ENCODE results near the gene PLCXD1.
A peak's percentile ranks its signal among the peaks of the same experiment; 100 is the strongest.
"Not testable (repeated sequence)": the region's sequence is repeated elsewhere in the genome, so short reads cannot be mapped to it uniquely, and the experiment has no call there.

The PLCXD1 gene

DNA sequence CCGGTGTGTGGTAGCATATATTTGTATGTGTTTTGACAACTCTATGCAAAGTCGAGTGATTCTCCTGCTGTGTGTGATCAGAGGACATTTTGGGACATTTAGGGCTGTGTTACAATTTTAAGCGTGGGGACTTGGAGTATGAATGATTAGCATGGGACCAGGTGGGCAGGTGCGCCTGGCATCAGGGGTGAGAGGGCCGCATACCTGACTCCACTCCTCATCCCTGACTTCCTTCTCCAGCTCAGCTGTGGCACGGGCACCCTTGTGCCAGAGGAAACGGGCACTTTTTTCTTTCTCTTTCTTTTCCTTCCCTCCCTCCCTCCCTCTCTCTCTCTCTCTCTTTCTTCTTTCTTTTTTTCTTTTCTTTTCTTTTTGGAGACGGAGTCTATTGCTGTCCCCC is 15.7 kb upstream of the PLCXD1 start:
- Histone ChIP-seq H3K27ac (ENCODE audit: low read depth, low read length) (no peak overlapping the region), H3K9me3 (ENCODE audit: low read length) (no peaks in the 10 kb centered on the region), H3K9ac (ENCODE audit: low read length) (no peak overlapping the region), H3K36me3 (ENCODE audit: insufficient read depth, low read length) (no peaks in the 10 kb centered on the region), H3K4me3 (ENCODE audit: low read depth in 1 of 2, low read length in 2 of 2) (no peak overlapping the region), H3K4me1 (ENCODE audit: insufficient read depth, low read length) (no peaks in the 10 kb centered on the region), H3K27me3 (ENCODE audit: control insufficient read depth in 1 of 2, insufficient read depth in 2 of 2, low read length in 2 of 2) (no peaks in the 10 kb centered on the region)

DNA sequence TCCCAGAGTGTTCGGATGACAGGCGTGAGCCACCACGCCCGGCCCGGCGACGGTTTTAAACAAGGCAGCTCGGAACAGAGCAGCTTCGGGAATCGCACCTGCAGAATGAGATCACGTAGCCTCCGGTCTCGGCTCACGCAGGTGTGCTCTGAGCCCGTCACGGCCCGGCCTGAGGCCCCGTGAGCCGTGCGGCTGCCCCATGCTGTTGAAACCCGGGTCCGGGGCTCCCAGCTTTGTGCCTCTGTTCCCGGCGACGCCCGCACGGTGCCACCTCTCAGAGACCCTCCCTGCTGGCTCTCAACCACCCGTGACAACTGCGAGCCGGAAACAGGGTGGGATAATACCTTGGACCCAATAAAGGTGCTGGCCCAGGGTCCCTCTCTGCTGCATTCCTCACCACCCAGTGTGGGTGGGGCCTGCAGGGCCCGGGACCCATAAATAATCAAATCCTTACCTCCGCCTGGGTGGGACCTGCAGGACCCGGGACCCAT is 13.4 kb upstream of the PLCXD1 start:
- H3K36me3 ChIP-seq (ENCODE audit: insufficient read depth, low read length), result no peaks in the 10 kb centered on the region
- no peak overlapping the region for H3K9ac ChIP-seq (ENCODE audit: low read length)
- H3K9me3 ChIP-seq (ENCODE audit: low read length), result no peaks in the 10 kb centered on the region
- H3K4me1 ChIP-seq (ENCODE audit: insufficient read depth, low read length), result no peaks in the 10 kb centered on the region
- no peak overlapping the region for H3K4me3 ChIP-seq (ENCODE audit: low read depth in 1 of 2, low read length in 2 of 2)
- H3K27me3 ChIP-seq (ENCODE audit: control insufficient read depth in 1 of 2, insufficient read depth in 2 of 2, low read length in 2 of 2), result no peaks in the 10 kb centered on the region
- H3K27ac ChIP-seq (ENCODE audit: low read depth, low read length), result no peak overlapping the region

DNA sequence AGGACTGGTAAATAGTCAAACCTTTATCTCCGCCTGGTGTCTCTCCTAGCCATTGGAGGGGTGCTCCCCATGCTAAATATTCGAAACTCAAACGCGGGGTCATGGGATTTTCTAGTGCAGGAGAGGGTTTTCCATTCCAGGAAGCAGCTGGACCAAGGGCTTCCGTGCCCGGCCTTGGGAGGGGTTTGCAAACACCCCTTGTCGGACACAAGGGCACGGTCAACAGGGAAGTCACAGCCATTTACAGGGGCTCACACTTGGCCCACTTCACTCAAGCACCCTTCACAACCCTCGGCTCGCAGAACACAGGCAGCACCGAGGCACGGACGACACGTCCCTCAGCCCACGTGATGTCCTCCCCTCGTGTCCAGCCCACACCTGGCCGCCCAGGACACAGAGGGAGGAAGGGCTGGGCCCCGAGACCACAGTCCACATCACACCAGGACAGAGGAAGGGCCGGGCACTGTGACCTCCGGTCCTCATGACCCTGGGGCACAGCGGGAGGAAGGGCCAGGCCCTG is 10.3 kb upstream of the PLCXD1 start:
- H3K4me1 ChIP-seq (ENCODE audit: insufficient read depth, low read length), result peaks cover under 1% of the 10 kb centered on the region
- H3K36me3 ChIP-seq (ENCODE audit: insufficient read depth, low read length), result no peaks in the 10 kb centered on the region
- H3K27ac ChIP-seq (ENCODE audit: low read depth, low read length), result no peak overlapping the region
- peaks cover 0 to 5% of the 10 kb centered on the region in 2 donors for H3K27me3 ChIP-seq (ENCODE audit: control insufficient read depth in 1 of 2, insufficient read depth in 2 of 2, low read length in 2 of 2)
- H3K9me3 ChIP-seq (ENCODE audit: low read length), result no peaks in the 10 kb centered on the region
- H3K9ac ChIP-seq (ENCODE audit: low read length), result no peak overlapping the region
- no peak overlapping the region for H3K4me3 ChIP-seq (ENCODE audit: low read depth in 1 of 2, low read length in 2 of 2)

DNA sequence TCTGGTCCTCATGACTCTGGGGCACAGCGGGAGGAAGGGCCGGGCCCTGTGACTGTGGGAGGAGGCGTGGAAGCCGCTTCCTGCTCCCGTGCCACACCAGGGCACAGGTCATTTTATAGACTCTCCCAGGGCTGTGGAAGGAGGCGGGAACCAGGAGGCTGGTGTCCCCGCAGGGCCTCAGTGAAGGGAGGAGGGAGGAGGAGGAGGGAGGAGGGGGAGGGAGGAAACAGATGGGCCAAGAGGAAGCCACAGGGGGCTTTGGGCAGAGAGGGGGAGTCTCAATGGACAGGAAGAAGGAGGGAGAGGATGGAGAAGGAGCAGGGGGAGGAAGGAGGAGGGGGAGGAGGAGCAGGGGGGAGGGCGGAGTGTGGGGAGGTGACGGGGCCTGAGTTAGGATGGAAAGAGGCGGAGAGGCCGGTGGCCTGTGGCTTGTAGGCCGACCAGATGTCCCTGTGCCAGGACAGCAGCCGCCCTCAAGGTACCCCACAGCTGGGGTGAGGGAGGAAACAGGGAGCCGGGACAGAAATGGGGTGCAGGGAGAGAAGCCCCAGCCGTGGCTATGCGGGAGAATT is 6.2 kb upstream of the PLCXD1 start:
- no peak overlapping the region for H3K27ac ChIP-seq (ENCODE audit: low read depth, low read length)

GRCh38 chrX:275476-275966 is 5.7 kb upstream of the PLCXD1 start:
- H3K9ac ChIP-seq (ENCODE audit: low read length), result no peak overlapping the region
- H3K27ac ChIP-seq (ENCODE audit: low read depth, low read length), result no peak overlapping the region
- peaks cover 10% of the 10 kb centered on the region for H3K4me1 ChIP-seq (ENCODE audit: insufficient read depth, low read length)
- H3K9me3 ChIP-seq (ENCODE audit: low read length), result no peaks in the 10 kb centered on the region
- H3K4me3 ChIP-seq (ENCODE audit: low read depth in 1 of 2, low read length in 2 of 2), result peak overlapping the region in 1 of 2 donors; percentile 50
- H3K27me3 ChIP-seq (ENCODE audit: control insufficient read depth in 1 of 2, insufficient read depth in 2 of 2, low read length in 2 of 2), result peaks cover 0 to 17% of the 10 kb centered on the region in 2 donors
- H3K36me3 ChIP-seq (ENCODE audit: insufficient read depth, low read length), result no peaks in the 10 kb centered on the region

More for the DNA sequence above, 6.2 kb upstream of the PLCXD1 start:
- no peaks in the 10 kb centered on the region for H3K36me3 ChIP-seq (ENCODE audit: insufficient read depth, low read length)
- no peak overlapping the region for H3K9ac ChIP-seq (ENCODE audit: low read length)
- no peaks in the 10 kb centered on the region for H3K9me3 ChIP-seq (ENCODE audit: low read length)
- peaks cover 10% of the 10 kb centered on the region for H3K4me1 ChIP-seq (ENCODE audit: insufficient read depth, low read length)
- peaks cover 0 to 17% of the 10 kb centered on the region in 2 donors for H3K27me3 ChIP-seq (ENCODE audit: control insufficient read depth in 1 of 2, insufficient read depth in 2 of 2, low read length in 2 of 2)
- no peak overlapping the region for H3K4me3 ChIP-seq (ENCODE audit: low read depth in 1 of 2, low read length in 2 of 2)

DNA sequence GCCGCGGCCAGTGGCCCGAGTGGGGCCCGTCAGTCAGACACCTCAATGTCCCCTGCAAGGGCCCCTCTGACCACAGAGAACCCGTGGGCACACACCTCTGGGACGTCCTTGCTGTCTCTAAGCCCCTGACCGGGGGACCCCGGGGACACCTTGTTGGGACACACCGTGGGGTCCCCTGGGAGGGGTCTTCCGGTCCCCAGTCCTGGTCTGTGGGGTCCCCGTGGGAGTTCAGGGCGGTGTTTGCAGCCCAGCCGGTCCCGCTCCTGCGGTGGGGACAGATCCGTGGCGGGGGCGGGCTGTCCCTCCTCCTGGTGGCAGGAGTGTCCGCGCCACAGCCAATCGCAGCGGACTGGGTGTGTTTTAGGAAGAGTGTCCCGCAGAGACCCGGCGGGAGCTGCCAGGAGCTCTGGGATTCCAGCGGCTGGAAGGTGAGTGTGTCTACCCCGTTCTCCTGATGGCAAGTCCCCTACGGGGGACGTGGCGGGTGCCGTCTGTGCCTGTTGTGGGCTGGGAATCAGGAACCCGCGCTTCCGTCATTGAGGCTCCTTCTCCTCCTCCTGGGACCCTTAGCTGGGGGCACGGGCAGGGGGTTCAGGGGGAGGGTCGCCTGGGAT is 5.1 kb upstream of the PLCXD1 start:
- no peaks in the 10 kb centered on the region for H3K36me3 ChIP-seq (ENCODE audit: insufficient read depth, low read length)
- H3K4me3 ChIP-seq (ENCODE audit: low read depth in 1 of 2, low read length in 2 of 2), result peak overlapping the region; percentile 50 to 57
- H3K9ac ChIP-seq (ENCODE audit: low read length), result no peak overlapping the region
- H3K4me1 ChIP-seq (ENCODE audit: insufficient read depth, low read length), result peaks cover 10% of the 10 kb centered on the region
- no peaks in the 10 kb centered on the region for H3K9me3 ChIP-seq (ENCODE audit: low read length)
- H3K27me3 ChIP-seq (ENCODE audit: control insufficient read depth in 1 of 2, insufficient read depth in 2 of 2, low read length in 2 of 2), result peaks cover 0 to 17% of the 10 kb centered on the region in 2 donors
- H3K27ac ChIP-seq (ENCODE audit: low read depth, low read length), result no peak overlapping the region

- H3K4me3 ChIP-seq (ENCODE audit: low read depth in 1 of 2, low read length in 2 of 2), result peak overlapping the region; percentile 50 to 57
- peaks cover 10% of the 10 kb centered on the region for H3K4me1 ChIP-seq (ENCODE audit: insufficient read depth, low read length)
- no peak overlapping the region for H3K9ac ChIP-seq (ENCODE audit: low read length)
- H3K27ac ChIP-seq (ENCODE audit: low read depth, low read length), result no peak overlapping the region
- no peaks in the 10 kb centered on the region for H3K9me3 ChIP-seq (ENCODE audit: low read length)
- H3K27me3 ChIP-seq (ENCODE audit: control insufficient read depth in 1 of 2, insufficient read depth in 2 of 2, low read length in 2 of 2), result peaks cover 0 to 17% of the 10 kb centered on the region in 2 donors
- H3K36me3 ChIP-seq (ENCODE audit: insufficient read depth, low read length), result no peaks in the 10 kb centered on the region
Measured at GRCh38 chrX:276581-277201, 4.5 kb upstream of the PLCXD1 start.

- not testable (repeated sequence) for H3K36me3 ChIP-seq (ENCODE audit: insufficient read depth, low read length); H3K4me1 ChIP-seq (ENCODE audit: insufficient read depth, low read length); H3K4me3 ChIP-seq (ENCODE audit: low read depth in 1 of 2, low read length in 2 of 2); H3K9ac ChIP-seq (ENCODE audit: low read length); H3K9me3 ChIP-seq (ENCODE audit: low read length); H3K27ac ChIP-seq (ENCODE audit: low read depth, low read length)
- peaks cover 0 to 17% of the 10 kb centered on the region in 2 donors for H3K27me3 ChIP-seq (ENCODE audit: control insufficient read depth in 1 of 2, insufficient read depth in 2 of 2, low read length in 2 of 2)
Measured at GRCh38 chrX:279757-280604, 1.2 kb upstream of the PLCXD1 start.

DNA sequence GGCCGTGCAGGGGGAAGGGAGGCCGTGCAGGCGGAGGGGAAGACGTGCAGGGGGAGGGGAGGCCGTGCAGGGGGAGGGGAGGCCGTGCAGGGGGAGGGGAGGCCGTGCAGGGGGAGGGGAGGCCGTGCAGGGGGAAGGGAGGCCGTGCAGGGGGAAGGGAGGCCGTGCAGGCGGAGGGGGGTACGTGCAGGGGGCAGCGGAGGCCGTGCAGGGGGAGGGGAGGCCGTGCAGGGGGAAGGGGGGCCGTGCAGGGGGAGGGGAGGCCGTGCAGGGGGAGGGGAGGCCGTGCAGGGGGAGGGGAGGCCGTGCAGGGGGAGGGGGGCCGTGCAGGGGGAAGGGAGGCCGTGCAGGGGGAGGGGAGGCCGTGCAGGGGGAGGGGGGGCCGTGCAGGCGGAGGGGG is 459 bp upstream of the PLCXD1 start:
- not testable (repeated sequence) for H3K9ac ChIP-seq (ENCODE audit: low read length); H3K4me3 ChIP-seq (ENCODE audit: low read depth in 1 of 2, low read length in 2 of 2); H3K27ac ChIP-seq (ENCODE audit: low read depth, low read length); H3K36me3 ChIP-seq (ENCODE audit: insufficient read depth, low read length); H3K4me1 ChIP-seq (ENCODE audit: insufficient read depth, low read length); H3K9me3 ChIP-seq (ENCODE audit: low read length)
- H3K27me3 ChIP-seq (ENCODE audit: control insufficient read depth in 1 of 2, insufficient read depth in 2 of 2, low read length in 2 of 2), result peaks cover 0 to 15% of the 10 kb centered on the region in 2 donors

DNA sequence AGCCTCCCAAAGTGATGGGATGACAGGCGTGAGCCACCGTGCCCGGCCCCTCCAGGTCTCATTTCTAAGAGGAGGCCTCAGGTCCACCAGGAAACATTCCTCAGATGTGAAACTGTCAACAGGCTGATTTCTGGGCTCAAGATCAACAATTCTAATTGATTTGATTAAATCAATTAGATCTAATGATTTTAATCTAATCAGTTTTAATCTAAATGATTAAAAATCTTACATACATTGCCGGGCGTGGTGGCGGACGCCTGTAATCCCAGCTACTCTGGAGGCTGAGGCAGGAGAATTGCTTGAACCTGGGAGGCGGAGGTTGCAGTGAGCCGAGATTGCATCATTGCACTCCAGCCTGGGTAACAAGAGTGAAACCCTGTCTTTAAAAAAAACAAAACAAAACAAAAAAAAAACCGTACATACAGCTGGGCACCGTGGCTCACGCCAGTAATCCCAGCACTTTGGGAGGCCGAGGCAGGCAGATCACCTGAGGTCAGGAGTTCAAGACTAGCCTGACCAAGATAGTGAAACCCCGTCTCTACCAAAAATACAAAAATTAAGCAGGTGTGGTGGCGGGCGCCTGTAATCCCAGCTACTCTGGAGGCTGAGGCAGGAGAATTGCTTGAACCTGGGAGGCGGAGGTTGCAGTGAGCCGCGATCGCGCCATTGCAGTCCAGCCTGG is 960 bp downstream of the PLCXD1 start:
- not testable (repeated sequence) for H3K27ac ChIP-seq (ENCODE audit: low read depth, low read length); H3K4me3 ChIP-seq (ENCODE audit: low read depth in 1 of 2, low read length in 2 of 2); H3K9ac ChIP-seq (ENCODE audit: low read length); H3K36me3 ChIP-seq (ENCODE audit: insufficient read depth, low read length); H3K27me3 ChIP-seq (ENCODE audit: control insufficient read depth in 1 of 2, insufficient read depth in 2 of 2, low read length in 2 of 2); H3K9me3 ChIP-seq (ENCODE audit: low read length); H3K4me1 ChIP-seq (ENCODE audit: insufficient read depth, low read length)
